ENCODE results near the gene NPAS3.

DNA sequence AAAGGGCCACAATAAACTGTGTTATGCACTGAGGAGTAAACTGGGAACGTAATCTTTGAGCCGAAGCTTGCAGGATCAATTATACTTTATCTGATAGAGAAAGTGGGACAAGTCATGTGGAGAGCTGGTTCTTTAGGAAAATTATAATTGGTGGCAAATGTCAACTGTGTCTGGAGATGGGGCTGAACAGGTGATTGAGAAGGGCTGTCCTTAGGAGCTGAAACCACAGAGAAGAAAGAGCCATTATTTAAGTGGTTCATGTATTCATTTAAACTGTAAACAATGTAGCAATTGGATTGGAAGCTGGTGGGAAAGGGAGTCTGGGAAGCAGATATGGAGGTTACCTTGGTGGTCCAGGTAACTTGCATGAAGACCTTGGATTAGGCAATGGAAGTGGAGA is 193.1 kb downstream of the NPAS3 start:
- TF ChIP-seq, protein P1, sequence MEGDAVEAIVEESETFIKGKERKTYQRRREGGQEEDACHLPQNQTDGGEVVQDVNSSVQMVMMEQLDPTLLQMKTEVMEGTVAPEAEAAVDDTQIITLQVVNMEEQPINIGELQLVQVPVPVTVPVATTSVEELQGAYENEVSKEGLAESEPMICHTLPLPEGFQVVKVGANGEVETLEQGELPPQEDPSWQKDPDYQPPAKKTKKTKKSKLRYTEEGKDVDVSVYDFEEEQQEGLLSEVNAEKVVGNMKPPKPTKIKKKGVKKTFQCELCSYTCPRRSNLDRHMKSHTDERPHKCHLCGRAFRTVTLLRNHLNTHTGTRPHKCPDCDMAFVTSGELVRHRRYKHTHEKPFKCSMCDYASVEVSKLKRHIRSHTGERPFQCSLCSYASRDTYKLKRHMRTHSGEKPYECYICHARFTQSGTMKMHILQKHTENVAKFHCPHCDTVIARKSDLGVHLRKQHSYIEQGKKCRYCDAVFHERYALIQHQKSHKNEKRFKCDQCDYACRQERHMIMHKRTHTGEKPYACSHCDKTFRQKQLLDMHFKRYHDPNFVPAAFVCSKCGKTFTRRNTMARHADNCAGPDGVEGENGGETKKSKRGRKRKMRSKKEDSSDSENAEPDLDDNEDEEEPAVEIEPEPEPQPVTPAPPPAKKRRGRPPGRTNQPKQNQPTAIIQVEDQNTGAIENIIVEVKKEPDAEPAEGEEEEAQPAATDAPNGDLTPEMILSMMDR (IDR thresholded peaks at IDR 0.05; ENCODE audit: low read depth, low read length): no peak
- TF ChIP-seq EZH2phosphoT487 (IDR thresholded peaks at IDR 0.05; ENCODE audit: low read depth): no peak

Data from OCI-LY3 (cell line).